Neural crest cell (in vitro differentiated cells): Measurements from ENCODE around the gene SOX11. TPM values are rescaled to one million over a fixed set of nuclear protein-coding genes. Genes with fewer than 3 reads are reported as not detected.

ENCODE experiments used
- DNase-seq: peaks from one replicate; pipeline ENCODE4 v3.0.0; 2021; ENCODE audit warnings: low read depth, mixed read lengths, low spot score
- H3K27ac Mint-ChIP-seq: one replicate; pipeline ENCODE4 v1.8.0; 2021; ENCODE audit warnings: mild to moderate bottlenecking, mixed read lengths; ENCODE audit not compliant: unreplicated experiment
- H3K27me3 Mint-ChIP-seq: 2 replicates; pipeline ENCODE4 v1.8.0; 2021; ENCODE audit warnings: low read depth, mild to moderate bottlenecking, mixed read lengths
- H3K36me3 Mint-ChIP-seq: 2 replicates; pipeline ENCODE4 v1.8.0; 2021; ENCODE audit warnings: low read depth, mild to moderate bottlenecking, mixed read lengths
- H3K4me1 Mint-ChIP-seq: 2 replicates; pipeline ENCODE4 v1.8.0; 2021; ENCODE audit warnings: mixed read lengths
- H3K4me3 Mint-ChIP-seq: one replicate; pipeline ENCODE4 v1.8.0; 2021; ENCODE audit warnings: mild to moderate bottlenecking, mixed read lengths
- H3K9me3 Mint-ChIP-seq: 2 replicates; pipeline ENCODE4 v1.8.0; 2021; ENCODE audit warnings: mixed read lengths
- CTCF ChIP-seq: fragments of 200-600 bp; sonication (generic); conservative IDR thresholded peaks from 2 replicates; pipeline ENCODE4 v1.5.0; 2021; ENCODE audit warnings: antibody characterized with exemption, mild to moderate bottlenecking
- total RNA-seq: library from RNA; stranded (reverse); gene quantifications from 2 replicates; pipeline ENCODE4 v1.2.1, GENCODE V29; 2021

Gene SOX11
- total RNA-seq, 1 donor from 2014 or later = 197 TPM

- no peaks in the 10 kb centered on the region for H3K36me3 Mint-ChIP-seq
- TF ChIP-seq CTCF = no peak
- H3K27me3 Mint-ChIP-seq = no peaks in the 10 kb centered on the region
- DNase-seq = no peak
- peaks cover 36% of the 10 kb centered on the region for H3K4me1 Mint-ChIP-seq
- no peaks in the 10 kb centered on the region for H3K9me3 Mint-ChIP-seq
- H3K27ac Mint-ChIP-seq = no peak overlapping the region
- no peak overlapping the region for H3K4me3 Mint-ChIP-seq
Observed at GRCh38 chr2:5729416-5729815, 37.2 kb downstream of the SOX11 start.

GRCh38 chr2:5730386-5730785 is 38.2 kb downstream of the SOX11 start:
- no peaks in the 10 kb centered on the region for H3K9me3 Mint-ChIP-seq
- H3K36me3 Mint-ChIP-seq = no peaks in the 10 kb centered on the region
- no peaks in the 10 kb centered on the region for H3K27me3 Mint-ChIP-seq
- no peak overlapping the region for H3K27ac Mint-ChIP-seq
- DNase-seq = no peak
- TF ChIP-seq CTCF = no peak
- no peak overlapping the region for H3K4me3 Mint-ChIP-seq
- H3K4me1 Mint-ChIP-seq = peaks cover 36% of the 10 kb centered on the region

- DNase-seq = no peak
- Mint-ChIP-seq H3K9me3 (no peaks in the 10 kb centered on the region), H3K4me1 (peaks cover 8% of the 10 kb centered on the region), H3K27ac (peak overlapping the region; percentile 57), H3K4me3 (no peak overlapping the region), H3K27me3 (no peaks in the 10 kb centered on the region), H3K36me3 (peaks cover 2% of the 10 kb centered on the region)
- TF ChIP-seq CTCF = no peak
Observed at GRCh38 chr2:5734859-5735520, 42.8 kb downstream of the SOX11 start.

- Mint-ChIP-seq H3K9me3 (no peaks in the 10 kb centered on the region), H3K27ac (peak overlapping the region; percentile 81), H3K4me1 (peaks cover 6% of the 10 kb centered on the region), H3K4me3 (no peak overlapping the region), H3K36me3 (peaks cover 2% of the 10 kb centered on the region), H3K27me3 (no peaks in the 10 kb centered on the region)
- no peak for DNase-seq
- TF ChIP-seq CTCF = no peak
Observed at GRCh38 chr2:5735521-5735861, 43.3 kb downstream of the SOX11 start.

- H3K9me3 Mint-ChIP-seq = no peaks in the 10 kb centered on the region
- DNase-seq = no peak
- H3K27me3 Mint-ChIP-seq = no peaks in the 10 kb centered on the region
- no peak for TF ChIP-seq CTCF
- no peak overlapping the region for H3K4me3 Mint-ChIP-seq
- H3K36me3 Mint-ChIP-seq = peaks cover 2% of the 10 kb centered on the region
- H3K27ac Mint-ChIP-seq = peak overlapping the region; percentile 81
- H3K4me1 Mint-ChIP-seq = peaks cover 6% of the 10 kb centered on the region
Observed at GRCh38 chr2:5736050-5736449, 43.9 kb downstream of the SOX11 start.
